MM.1S (cell line): ENCODE results near the gene CFAP46.

Experiments
- DNase-seq: peaks from one replicate; pipeline ENCODE4 v3.0.0-alpha.2; 2015
- H2AFZ ChIP-seq: fragments of 300-600 bp; sonication (generic); 2 replicates; pipeline ENCODE4 v1.6.0; 2016; ENCODE audit warnings: antibody characterized with exemption, low read length
- H3F3A ChIP-seq: fragments of 300-600 bp; sonication (generic); 2 replicates; pipeline ENCODE4 v1.6.1; 2016; ENCODE audit warnings: mild to moderate bottlenecking, antibody characterized with exemption, low read length, moderate library complexity, mixed read lengths; ENCODE audit not compliant: insufficient read depth
- H3K27ac ChIP-seq: fragments of 300-600 bp; sonication (generic); 2 replicates; pipeline ENCODE4 v1.5.1; 2016; ENCODE audit warnings: mild to moderate bottlenecking, low read length
- H3K27me3 ChIP-seq: fragments of 300-600 bp; sonication (generic); replicated peaks from 2 replicates; pipeline ENCODE4 v1.6.0; 2016; ENCODE audit warnings: low read length; ENCODE audit not compliant: insufficient read depth
- H3K36me3 ChIP-seq: fragments of 300-600 bp; sonication (generic); replicated peaks from 2 replicates; pipeline ENCODE4 v1.6.1; 2016; ENCODE audit warnings: mild to moderate bottlenecking, low read length, mixed read lengths; ENCODE audit not compliant: insufficient read depth
- H3K4me1 ChIP-seq: fragments of 300-600 bp; sonication (generic); 2 replicates; pipeline ENCODE4 v1.6.1; 2016; ENCODE audit warnings: low read length, mixed read lengths
- H3K4me2 ChIP-seq: fragments of 300-600 bp; sonication (generic); 2 replicates; pipeline ENCODE4 v1.6.0; 2016; ENCODE audit warnings: low read depth, low read length
- H3K4me3 ChIP-seq: fragments of 300-600 bp; sonication (generic); 2 replicates; pipeline ENCODE4 v1.5.1; 2016; ENCODE audit warnings: low read length, mixed read lengths
- H3K79me2 ChIP-seq: fragments of 300-600 bp; sonication (generic); 2 replicates; pipeline ENCODE4 v1.6.1; 2016; ENCODE audit warnings: mixed run types, low read length, mixed read lengths
- H3K9ac ChIP-seq: fragments of 300-600 bp; sonication (generic); 2 replicates; pipeline ENCODE4 v1.6.1; 2016; ENCODE audit warnings: low read length, mixed read lengths
- H3K9me2 ChIP-seq: fragments of 300-600 bp; sonication (generic); replicated peaks from 2 replicates; pipeline ENCODE4 v1.6.1; 2016; ENCODE audit warnings: mild to moderate bottlenecking, low read length, mixed read lengths; ENCODE audit not compliant: insufficient read depth
- H3K9me3 ChIP-seq: fragments of 300-600 bp; sonication (generic); replicated peaks from 2 replicates; pipeline ENCODE4 v1.6.1; 2016; ENCODE audit warnings: mild to moderate bottlenecking, low read length, mixed read lengths; ENCODE audit not compliant: insufficient read depth
- H4K20me1 ChIP-seq: fragments of 300-600 bp; sonication (generic); 2 replicates; pipeline ENCODE4 v1.6.1; 2016; ENCODE audit warnings: mild to moderate bottlenecking, low read length, moderate library complexity, mixed read lengths; ENCODE audit not compliant: insufficient read depth
- EZH2 ChIP-seq: fragments of 300-600 bp; sonication (generic); optimal IDR thresholded peaks from 2 replicates; pipeline ENCODE3; 2017; ENCODE audit warnings: low read depth, mild to moderate bottlenecking, antibody characterized with exemption, low read length, mixed read lengths
- EZH2phosphoT487 ChIP-seq: fragments of 300-600 bp; sonication (generic); IDR thresholded peaks from 2 replicates; pipeline ENCODE4 v1.6.1; 2018; ENCODE audit warnings: antibody characterized with exemption, low read length
- TF ChIP-seq, protein P1 (sequence below): fragments of 300-600 bp; sonication (generic); IDR thresholded peaks from 2 replicates; pipeline ENCODE4 v1.5.1; 2016; ENCODE audit warnings: antibody characterized with exemption, low read length, mixed read lengths

The CFAP46 gene

DNA sequence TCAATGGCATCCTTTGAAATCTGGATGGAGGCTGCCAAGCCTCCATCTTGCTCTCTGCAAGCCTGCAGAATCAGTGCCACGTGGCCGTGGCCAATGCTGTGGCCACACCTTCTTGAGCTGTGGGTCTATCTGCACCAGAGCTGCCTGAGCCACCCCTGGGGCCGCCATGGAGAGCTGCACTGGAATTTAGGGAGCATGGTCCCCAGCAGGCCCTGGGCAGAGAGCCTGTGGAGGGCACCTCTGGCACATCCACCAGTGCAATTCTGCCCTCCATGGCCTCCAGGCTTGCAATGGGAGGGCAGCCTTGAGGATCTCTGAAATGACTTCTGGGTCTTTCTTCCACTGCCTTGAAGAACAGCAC is 100.8 kb downstream of the CFAP46 start:
- no peak for TF ChIP-seq EZH2
- TF ChIP-seq, protein P1, sequence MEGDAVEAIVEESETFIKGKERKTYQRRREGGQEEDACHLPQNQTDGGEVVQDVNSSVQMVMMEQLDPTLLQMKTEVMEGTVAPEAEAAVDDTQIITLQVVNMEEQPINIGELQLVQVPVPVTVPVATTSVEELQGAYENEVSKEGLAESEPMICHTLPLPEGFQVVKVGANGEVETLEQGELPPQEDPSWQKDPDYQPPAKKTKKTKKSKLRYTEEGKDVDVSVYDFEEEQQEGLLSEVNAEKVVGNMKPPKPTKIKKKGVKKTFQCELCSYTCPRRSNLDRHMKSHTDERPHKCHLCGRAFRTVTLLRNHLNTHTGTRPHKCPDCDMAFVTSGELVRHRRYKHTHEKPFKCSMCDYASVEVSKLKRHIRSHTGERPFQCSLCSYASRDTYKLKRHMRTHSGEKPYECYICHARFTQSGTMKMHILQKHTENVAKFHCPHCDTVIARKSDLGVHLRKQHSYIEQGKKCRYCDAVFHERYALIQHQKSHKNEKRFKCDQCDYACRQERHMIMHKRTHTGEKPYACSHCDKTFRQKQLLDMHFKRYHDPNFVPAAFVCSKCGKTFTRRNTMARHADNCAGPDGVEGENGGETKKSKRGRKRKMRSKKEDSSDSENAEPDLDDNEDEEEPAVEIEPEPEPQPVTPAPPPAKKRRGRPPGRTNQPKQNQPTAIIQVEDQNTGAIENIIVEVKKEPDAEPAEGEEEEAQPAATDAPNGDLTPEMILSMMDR: no peak
- H4K20me1 ChIP-seq: no peaks in the 10 kb centered on the region

DNA sequence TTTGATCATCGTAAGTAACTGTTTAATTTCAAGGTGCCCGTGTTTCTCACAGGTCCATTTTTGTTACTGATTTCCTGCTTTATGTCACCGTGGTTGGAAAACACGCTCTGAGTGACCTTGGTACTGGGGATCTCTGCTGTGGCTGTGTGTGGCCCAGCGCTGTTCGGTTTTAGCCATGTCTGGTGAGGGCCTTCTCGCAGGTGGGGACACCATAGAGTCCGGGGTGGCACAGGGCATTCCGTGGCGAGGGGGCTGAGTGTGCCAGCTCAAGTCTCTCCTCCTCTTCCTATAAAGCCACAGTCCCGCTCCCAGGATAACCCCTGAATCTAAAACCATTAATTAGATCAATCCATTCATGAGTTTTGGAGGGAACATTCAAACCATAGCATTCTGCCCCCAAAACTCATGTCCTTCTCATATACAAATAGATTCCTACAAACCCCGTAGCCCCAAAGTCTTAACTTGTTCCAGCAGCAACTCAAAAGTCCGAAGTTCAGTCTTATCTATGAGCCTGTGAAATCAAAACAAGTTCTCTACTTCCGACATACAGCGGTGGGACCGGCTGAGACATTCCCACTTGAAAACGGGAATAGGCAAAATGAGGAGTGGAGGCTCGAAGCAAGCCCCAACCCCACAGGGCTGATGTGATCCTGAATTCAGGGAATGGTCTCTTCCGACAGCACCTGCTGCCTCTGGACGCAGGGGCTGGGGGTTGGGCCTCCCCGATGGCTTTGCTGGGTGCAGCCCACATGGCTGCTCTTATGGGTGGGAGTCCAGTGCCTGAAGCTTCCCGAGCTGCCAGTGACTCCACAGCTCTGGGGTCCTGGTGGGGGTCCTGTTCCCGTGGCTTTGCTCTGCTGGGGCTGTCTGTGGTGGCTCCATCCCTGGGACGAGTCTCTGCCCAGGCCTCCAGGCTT is 101.4 kb downstream of the CFAP46 start:
- TF ChIP-seq, protein P1: no peak
- TF ChIP-seq EZH2 (no peak), EZH2phosphoT487 (no peak)
- H3K4me3 ChIP-seq: no peak overlapping the region
- no peaks in the 10 kb centered on the region for H3K9me2 ChIP-seq
- H3F3A ChIP-seq: no peaks in the 10 kb centered on the region
- H4K20me1 ChIP-seq: no peaks in the 10 kb centered on the region
- H3K27ac ChIP-seq: no peak overlapping the region
- no peak overlapping the region for H3K4me2 ChIP-seq
- no peaks in the 10 kb centered on the region for H3K4me1 ChIP-seq
- no peaks in the 10 kb centered on the region for H3K79me2 ChIP-seq
- no peak overlapping the region for H3K9ac ChIP-seq
- H3K27me3 ChIP-seq: peaks cover 13% of the 10 kb centered on the region; the same call in 1 of the 2 replicates
- no peaks in the 10 kb centered on the region for H3K9me3 ChIP-seq
- no peaks in the 10 kb centered on the region for H3K36me3 ChIP-seq
- no peak for DNase-seq
- H2AFZ ChIP-seq: no peak overlapping the region

More for the DNA sequence above, 100.8 kb downstream of the CFAP46 start:
- Histone ChIP-seq H3K79me2 (no peaks in the 10 kb centered on the region), H3K9me2 (no peaks in the 10 kb centered on the region), H3K36me3 (no peaks in the 10 kb centered on the region), H3K27ac (no peak overlapping the region), H3K4me1 (no peaks in the 10 kb centered on the region), H3F3A (no peaks in the 10 kb centered on the region), H3K4me3 (no peak overlapping the region), H3K4me2 (no peak overlapping the region), H3K27me3 (peaks cover 13% of the 10 kb centered on the region; the same call in 1 of the 2 replicates), H3K9me3 (no peaks in the 10 kb centered on the region), H2AFZ (no peak overlapping the region), H3K9ac (no peak overlapping the region)
- DNase-seq: no peak

DNA sequence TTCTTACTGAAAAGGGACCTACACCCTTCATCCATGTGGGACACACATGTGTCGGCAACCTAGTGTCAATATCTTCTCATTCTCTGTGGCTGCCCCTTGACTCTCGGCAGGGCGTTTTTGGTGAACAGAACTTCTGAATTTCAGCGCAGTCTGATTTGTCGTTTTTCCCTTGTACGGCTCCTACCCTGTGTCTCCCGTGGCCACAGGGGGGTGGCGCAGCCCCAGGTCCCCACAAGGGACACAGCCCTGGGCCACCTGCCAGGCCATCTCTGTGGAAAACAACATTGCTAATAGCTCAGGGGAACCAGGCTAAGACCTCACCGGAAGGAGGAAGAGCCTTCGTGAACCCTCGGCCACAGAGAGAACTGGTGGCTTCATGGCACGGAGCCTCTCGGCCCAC is 103.3 kb downstream of the CFAP46 start:
- Histone ChIP-seq H2AFZ (no peak overlapping the region), H3K4me3 (no peak overlapping the region), H3F3A (no peaks in the 10 kb centered on the region), H3K27ac (no peak overlapping the region), H3K4me2 (no peak overlapping the region), H3K79me2 (no peaks in the 10 kb centered on the region), H3K4me1 (no peaks in the 10 kb centered on the region), H3K27me3 (peaks cover 13% of the 10 kb centered on the region; the same call in 1 of the 2 replicates), H3K36me3 (no peaks in the 10 kb centered on the region), H4K20me1 (no peaks in the 10 kb centered on the region), H3K9me2 (no peaks in the 10 kb centered on the region), H3K9me3 (no peaks in the 10 kb centered on the region), H3K9ac (no peak overlapping the region)
- no peak for DNase-seq
- TF ChIP-seq EZH2phosphoT487: no peak
- no peak for TF ChIP-seq EZH2
- TF ChIP-seq, protein P1: no peak
